GM18519 (cell line): ENCODE data around the gene XRN1.
"Not testable (repeated sequence)": the region's sequence is repeated elsewhere in the genome, so short reads cannot be mapped to it uniquely, and the experiment has no call there.

ENCODE experiments used
- ATAC-seq: cut with Tn5 transposase; IDR thresholded peaks from one replicate; pipeline ENCODE4 v1.9.1; 2021; ENCODE audit warnings: mild to moderate bottlenecking, moderate library complexity; ENCODE audit not compliant: unreplicated experiment, low FRiP score

Gene XRN1

DNA sequence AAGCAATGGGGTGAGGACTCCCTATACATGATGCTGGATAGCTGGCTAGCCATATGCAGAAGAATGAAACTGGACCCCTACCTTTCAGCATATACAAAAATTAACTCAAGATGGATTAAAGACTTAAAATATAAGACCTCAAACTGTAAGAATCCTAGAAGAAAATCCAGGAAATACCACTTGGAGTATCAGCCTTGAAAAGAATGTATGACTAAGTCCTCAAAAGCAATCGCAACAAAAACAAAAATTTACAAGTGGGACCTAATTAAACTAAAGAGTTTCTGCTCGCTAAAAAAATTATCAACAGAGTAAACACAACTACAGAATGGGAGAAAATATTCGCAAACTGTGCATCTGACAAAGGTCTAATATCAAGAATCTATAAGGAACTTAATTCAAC is 94.3 kb downstream of the XRN1 start:
- no peak for ATAC-seq

DNA sequence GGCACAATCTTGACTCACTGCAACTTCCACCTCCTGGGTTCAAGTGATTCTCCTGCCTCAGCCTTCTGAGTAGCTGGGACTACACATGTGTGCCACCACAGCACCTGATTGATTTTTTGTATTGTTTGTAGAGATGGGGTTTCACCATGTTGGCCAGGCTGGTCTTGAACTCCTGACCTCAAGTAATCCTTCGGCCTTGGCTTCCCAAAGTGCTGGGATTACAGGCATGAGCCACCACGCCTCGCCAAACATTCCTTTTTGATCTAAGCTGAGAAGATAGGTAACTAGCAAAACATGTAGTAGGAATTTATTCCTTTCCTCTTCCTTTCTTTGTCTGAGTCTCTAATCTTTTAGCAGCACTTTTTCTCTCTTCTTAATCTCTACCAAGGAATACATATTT is 95.1 kb downstream of the XRN1 start:
- not testable (repeated sequence) for ATAC-seq

DNA sequence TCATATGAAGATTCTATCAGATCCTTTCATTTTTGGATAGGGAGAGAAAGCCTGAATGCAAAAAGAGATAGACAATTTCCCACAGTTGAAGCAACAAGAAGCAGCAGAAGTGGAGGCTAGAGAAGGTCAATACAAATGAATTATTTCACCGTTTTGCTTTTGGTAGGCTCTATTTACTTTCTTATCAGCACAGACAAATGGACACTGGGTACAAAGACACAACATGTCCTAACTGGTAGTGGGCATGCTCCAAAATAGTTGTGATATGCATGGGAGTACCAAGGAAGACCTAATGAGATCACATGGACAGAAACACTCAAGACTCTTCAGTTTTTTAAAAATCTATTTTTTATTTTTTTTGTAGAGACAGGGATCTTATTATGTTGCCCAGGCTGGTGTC is 99.4 kb downstream of the XRN1 start:
- ATAC-seq, result no peak

DNA sequence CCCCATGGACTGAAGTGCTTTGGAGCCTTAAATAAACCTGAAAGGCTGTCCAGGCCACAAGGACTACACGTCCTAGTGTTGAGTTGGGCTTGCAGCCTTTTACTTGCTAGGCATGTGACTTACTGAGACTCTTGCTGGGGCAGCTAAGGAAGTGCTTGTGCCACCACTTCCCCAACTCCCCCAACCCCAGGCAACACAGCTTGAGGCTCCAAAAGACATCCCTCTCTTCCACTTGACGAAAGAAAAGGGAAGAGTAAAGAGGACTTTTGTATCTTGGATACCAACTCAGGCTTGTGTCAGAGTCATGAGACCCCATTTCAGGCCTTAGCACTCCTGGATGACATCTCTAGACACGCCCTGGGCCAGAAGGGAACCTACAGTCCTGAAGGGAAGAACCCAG is 109.8 kb downstream of the XRN1 start:
- no peak for ATAC-seq

DNA sequence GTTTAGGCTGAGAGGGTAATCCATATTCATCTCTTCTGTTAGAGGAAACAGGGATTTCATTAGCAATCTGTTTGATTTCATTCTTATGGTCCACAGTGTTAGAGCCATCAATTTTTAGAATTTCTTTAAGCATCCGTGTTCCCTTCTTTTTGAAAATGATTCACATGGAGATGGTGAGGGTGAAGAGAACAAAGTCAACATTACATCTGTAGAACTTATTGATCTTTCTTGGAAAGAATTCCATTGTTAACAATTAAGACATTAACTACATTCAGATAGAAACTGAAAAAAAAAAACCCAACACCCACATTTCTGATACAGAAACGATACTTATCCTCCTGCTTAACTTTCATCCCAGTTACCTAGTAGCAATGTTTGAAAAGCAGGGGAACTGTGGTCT is 115.4 kb downstream of the XRN1 start:
- ATAC-seq, result no peak

DNA sequence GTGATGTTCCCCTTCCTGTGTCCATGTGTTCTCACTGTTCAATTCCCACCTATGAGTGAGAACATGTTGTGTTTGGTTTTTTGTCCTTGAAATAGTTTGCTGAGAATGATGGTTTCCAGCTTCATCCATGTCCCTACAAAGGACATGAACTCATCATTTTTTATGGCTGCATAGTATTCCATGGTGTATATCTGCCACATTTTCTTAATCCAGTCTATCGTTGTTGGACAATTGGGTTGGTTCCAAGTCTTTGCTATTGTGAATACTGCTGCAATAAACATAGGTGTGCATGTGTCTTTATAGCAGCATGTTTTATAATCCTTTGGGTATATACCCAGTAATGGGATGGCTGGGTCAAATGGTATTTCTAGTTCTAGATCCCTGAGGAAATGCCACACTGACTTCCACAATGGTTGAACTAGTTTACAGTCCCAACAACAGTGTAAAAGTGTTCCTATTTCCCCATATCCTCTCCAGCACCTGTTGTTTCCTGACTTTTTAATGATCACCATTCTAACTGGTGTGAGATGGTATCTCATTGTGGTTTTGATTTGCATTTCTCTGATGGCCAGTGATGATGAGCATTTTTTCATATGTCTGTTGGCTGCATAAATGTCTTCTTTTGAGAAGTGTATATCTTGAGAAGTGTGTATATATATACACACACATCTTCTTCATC is 123.4 kb downstream of the XRN1 start:
- not testable (repeated sequence) for ATAC-seq

DNA sequence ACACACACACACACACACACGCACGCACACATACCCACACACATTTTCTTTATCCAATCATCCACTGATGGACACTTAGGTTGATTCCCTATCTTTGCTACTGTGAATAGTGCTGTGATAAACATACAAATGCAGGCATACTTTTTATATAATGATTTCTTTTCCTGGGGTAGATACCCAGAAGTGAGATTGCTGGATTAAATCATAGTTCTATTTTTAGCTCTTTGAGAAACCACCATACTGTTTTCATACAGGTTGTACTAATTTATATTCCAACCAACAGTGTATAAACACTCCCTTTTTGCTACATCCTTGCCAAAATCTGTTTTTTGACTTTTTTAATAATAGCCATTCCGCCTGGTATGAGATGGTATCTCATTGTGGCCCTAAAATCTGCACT is 127.9 kb downstream of the XRN1 start:
- ATAC-seq, result no peak

DNA sequence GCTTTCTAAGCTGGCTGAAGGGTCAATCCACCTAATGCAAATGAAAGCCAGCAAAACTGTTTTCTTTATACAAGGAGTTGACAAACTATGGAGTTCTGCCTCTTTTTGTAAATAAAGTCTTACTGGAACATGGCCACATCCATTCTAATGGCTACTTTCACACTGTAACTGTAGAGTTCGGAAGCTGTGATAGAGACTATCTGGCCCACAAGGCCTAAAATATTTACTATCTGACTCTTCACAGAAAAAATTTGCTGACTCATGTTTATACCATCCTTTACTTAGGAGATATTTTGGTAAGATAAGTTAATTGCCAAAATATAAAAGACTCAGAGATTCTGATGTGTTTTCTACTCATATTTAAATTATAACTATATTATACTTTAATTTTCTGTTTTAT is 128.7 kb downstream of the XRN1 start:
- ATAC-seq, result no peak

DNA sequence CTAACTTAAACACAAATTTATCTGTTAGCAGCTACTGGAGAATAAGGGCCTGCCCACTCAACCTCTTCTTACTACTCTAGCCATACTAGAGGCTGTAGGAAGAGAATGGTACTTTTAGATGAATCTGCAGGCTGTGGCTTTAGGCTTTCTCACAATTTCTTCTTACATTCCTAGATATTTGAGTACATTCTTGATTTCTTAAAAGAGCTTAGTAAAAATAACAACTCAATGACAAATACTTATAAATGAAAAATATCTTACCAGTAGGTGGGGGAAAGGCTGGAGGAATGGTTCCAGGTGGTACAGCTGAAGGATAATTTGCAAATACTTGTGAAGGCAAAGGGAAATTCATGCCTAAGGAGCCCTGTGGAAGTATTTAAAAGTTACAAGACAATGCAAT is 129.5 kb downstream of the XRN1 start:
- no peak for ATAC-seq

DNA sequence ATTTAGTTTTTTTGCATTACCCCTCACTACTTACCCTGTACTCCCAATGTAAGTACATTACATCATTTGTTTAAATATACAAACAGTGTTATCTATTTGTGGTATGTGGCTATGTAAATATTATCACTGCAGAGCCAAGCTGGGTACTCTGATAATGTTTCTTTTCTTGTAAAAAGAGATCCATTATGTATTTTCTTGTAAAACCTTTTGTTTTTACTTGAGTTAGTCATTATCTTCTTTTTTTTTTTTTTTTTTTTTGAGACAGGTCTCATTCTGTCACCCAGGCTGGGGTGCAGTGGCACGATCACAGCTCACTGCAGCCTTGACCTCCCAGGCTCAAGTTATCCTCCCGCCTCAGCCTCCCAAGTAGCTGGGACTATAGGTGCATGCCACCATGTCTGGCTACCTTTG is 131.9 kb downstream of the XRN1 start:
- not testable (repeated sequence) for ATAC-seq

DNA sequence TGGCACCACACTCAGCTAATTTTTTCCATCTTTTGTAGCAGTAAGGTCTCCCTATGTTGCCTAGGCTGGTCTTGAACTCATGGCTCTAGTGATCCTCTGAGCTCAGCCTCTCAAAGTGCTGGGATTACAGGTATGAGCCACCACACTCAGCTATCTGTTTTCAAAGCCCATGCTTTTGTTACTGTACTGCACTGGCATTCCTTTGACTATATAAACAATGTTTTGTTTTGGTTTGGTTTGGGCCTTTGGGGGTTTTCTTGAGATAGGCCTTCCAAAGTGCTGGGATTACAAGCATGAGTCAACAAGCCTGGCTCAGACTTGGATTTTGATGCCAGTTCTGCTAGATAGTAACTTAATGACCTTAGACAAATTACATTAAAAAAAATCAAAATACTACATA is 132.8 kb downstream of the XRN1 start:
- no peak for ATAC-seq

DNA sequence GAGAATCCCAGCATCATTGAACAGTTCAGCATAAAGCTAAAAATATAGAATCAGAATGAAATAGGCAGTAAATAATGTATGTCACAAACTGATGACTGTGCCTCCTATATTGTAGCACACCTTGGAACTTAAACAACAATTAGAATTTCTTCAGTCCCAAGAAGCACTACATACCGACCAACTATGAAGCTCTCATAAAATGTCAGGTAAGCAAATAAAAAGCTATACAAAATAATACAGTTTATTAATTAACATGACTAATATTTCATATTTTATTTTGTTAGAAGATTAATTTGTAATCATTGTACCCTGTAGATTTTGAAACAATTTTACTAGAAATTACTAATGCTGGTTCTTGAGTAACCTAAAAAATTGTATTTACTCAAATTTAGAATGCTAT is 137.4 kb downstream of the XRN1 start:
- ATAC-seq, result no peak

DNA sequence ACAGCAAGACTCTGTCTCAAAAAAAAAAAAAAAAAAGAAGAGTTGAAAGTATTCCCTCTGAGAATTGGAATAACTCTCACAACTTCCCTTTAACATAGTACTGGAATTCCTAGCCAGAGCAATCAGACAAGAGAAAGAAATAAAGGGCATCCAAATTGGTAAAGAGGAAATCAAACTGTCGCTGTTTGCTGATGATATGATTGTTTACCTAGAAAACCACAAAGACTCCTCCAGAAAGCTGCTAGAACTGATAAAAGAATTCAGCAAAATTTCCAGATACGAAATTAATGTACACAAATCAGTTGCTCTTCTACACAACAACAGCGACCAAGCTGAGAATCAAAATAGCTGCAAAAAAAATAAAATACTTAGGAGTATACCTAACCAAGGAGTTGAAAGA is 145.0 kb downstream of the XRN1 start:
- ATAC-seq, result not testable (repeated sequence)

DNA sequence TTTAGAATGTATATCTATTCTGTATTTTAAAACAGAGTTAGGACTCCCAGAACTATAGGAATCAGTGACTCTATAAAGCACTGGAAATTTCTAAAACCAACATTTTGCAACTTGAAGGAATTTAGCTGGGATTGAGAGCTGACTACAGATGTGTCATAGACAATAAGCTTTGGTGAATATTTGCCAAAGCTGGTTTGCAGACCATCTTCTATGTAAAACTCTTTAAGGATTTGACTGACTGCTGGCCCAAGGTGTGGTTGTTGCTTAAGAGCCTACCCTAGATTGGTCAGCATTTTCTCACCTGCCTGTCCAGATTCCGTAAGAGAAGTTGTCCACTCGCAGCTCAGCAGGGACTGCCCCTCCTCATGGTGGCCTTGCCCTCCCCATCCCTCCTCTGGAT is 149.2 kb downstream of the XRN1 start:
- no peak for ATAC-seq

DNA sequence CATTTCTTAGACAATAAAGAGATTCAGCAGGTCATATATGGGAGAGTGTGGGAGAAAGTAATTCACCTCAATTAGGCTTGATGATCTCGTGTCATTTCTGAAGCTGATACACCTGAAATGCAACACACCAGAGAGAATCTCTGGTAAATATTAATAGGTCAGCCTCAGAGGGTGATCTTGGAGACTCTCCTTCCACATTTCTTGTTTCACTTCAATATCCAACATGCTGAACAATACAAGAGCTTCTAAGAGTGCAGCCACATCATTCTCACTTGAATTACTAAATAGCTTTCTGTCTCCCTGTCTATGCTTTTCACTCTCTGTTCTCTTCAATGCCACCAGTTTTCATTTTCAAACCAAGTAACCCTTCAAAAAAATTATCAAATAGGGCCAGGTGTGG is 151.3 kb downstream of the XRN1 start:
- ATAC-seq, result no peak

DNA sequence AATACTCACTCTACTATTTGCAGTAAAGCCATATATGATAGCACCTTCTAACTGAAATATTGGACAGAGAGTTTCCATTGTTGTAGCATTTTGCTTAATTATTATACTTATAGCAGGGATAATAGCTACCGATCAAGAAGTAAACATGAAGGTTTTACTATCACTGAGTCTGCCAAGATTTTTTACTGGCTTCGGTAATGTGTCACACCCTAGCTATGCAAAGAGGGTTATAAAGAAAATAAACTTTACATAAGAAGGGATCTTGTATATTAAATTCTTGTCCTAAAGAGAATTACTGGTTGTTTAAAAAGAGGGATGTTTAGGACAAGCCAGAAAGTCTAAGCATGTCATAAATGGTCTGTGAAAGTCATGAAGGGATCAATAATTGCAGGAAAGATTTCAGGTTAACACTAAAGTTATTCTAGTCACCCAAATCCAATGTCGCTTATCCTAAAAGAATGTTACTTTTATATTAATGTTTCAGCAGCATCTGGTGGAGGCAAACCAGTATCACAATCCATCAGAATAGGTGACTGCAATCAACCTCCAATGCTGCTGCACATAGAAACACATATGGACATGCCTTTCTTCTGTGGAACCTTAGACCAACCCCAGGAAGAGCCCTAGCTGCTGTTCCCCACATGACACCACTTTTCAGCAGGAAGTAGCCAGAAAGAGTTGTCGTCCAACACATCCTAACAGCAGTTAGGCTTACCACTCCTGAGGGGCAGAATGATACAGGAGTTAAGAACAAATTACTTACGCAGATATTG is 159.8 kb downstream of the XRN1 start:
- ATAC-seq, result no peak

DNA sequence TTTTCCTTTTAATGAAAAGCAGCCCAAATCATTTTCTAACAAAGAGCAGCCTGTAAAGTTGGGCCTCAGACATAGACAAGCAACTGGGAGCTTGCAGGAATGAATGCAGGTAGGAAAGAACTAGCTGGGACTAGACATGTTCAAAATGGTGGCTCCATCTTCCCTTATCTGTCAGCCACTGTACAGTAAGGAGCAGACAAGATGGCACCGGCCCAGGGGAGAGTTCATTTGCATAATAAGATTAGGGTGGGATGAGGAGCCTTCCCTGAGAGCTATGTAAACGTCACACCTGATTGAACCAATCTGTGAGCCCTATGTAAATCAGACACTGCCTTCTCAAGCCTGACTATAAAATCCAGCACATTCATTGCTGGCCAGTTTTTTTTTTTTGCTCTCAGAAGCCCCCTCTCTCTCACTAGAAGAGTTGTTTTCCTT is 162.7 kb downstream of the XRN1 start:
- no peak for ATAC-seq

DNA sequence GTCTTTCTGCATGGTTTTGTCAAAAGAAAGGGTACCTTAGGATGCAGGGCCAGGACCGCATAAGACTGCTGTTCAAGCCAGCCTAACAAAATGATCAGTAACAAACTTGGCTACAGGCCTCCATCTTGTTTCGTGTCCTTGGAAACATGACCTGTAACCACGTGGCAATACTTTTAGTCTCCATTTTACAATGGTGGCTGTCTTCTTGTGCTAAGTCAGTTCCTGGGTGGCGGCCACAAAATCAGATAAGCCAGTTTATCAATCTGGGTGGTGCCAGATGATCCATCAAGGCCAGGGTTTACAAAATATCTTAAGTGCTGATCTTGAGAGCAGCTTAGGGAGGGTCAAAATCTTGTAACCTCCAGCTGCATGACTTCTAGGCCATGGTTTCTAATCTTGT is 165.3 kb downstream of the XRN1 start:
- no peak for ATAC-seq

DNA sequence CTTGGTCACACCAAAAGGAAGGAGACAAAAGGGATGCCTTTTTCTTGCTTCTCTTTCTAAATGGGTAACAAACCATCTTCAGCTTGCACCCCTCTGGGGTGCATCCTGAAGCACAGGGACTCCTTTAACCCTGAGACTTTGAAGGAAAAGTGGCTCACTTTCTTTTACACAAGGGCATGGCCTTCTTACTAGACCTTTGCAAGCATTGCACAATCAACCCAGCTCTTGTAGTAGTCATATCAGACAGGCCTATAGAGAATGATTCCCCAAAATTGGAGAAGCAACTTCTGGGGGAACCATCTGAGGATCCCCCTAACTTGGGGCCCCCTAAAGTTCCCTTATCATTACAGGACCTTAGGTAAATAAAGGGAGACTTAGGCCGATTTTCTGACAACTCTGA is 166.4 kb downstream of the XRN1 start:
- ATAC-seq, result no peak

DNA sequence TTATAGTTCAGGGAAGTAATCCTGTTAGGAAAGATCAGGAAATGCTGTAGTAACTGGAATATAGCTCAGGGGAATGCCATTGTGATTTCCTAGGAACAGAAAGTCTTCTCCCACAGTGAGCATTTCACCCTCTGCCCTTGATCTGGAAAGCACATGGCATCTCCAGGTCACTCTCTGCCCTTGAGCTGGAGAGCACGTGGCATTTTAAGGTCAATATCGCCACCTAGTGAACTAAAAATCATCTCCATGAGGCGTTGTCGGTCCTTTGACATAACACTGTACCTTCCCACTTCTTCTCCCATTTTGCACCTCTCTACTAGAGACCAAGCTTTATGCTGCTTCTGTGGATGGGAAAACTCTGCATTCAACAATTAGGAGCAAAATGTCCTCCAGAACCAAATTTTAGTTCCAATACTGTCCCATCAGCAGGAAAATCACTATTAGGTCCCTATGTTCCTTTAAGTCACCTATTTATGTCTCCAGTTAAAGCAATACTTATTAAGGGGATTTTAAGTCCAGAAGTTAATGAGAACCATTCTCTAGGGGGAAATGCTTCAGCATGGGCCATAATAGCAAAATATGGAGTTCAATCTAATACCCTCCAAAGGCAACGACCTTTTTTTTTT is 167.8 kb downstream of the XRN1 start:
- peak; percentile 85 for ATAC-seq

DNA sequence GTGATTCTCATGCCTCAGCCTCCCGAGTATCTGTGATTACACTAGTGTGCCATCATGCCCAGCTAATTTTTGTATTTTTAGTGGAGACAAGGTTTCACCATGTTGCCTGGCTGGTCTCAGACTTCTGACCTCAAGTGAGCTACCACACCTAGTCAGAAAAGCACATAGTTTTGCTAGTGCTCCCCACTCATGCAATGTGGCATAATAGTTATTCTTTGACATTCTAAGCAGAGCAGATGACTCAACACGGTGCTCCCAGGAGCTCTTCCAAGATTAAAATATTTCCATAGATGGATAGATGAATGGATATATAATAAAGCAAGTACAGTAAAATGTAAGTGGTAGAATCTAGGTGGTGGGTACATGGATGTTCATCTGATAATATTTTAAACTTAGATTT is 169.4 kb downstream of the XRN1 start:
- ATAC-seq, result no peak

DNA sequence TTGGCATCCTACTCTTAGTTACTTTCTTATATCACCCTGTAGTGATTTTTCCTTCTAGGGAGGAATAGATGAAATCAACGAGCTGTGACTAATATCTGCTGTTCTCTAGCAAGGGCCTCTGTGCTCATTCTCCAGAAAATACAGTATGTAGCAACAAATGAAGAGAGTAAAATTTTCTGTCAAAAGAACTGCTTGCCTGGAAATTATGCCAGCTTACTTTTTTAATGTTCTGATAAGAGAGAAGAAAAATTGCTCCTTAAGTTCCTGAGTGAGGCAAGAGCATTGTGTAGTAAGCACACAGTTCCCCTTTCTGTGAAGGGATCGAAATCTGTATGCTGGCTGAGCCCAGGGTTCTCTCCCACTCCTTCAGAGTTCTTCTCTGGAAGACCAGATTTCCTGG is 171.1 kb downstream of the XRN1 start:
- no peak for ATAC-seq
